Stimulated activated CD8-positive, alpha-beta memory T cell treated with anti-CD3 and anti-CD28 coated beads, Interleukin-15, amount 100 ng/mL, for 4 hours (primary cell): ENCODE results near the gene M1AP.

Experiments
- DNase-seq, 2 donors: peaks; one replicate each; pipeline ENCODE4 v3.0.0-alpha.2; 2020; ENCODE audit warnings: low read depth in 2 of 2

Gene M1AP, protein sequence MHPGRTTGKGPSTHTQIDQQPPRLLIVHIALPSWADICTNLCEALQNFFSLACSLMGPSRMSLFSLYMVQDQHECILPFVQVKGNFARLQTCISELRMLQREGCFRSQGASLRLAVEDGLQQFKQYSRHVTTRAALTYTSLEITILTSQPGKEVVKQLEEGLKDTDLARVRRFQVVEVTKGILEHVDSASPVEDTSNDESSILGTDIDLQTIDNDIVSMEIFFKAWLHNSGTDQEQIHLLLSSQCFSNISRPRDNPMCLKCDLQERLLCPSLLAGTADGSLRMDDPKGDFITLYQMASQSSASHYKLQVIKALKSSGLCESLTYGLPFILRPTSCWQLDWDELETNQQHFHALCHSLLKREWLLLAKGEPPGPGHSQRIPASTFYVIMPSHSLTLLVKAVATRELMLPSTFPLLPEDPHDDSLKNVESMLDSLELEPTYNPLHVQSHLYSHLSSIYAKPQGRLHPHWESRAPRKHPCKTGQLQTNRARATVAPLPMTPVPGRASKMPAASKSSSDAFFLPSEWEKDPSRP

DNA sequence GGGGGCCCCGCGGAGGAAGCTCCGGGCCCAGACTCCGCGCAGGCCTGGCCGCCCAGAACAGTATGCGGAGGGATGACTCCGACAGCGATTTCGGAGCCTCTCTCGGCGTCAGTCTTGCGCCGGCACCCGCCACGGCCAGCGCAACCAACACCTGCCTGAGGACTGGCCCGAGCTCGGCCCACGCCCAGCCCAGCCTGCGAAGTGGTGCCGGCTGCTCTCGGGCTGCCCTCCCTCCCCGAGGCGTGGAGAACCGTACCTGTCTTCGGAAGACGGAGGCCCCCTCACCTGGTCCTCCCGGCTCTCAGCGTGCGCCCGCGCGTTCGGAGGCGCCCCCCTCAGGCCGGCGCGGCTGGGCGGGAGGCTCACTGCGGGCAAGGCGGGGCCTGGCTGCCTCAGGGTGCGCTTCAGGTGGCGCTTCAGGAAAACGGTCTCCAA lies at the start of gene M1AP:
TSS of gene M1AP (minus strand) at position 322 of the 435 bp plus-strand sequence. CDS start 8,055 bp downstream, outside the sequence.
- no peak for DNase-seq

DNA sequence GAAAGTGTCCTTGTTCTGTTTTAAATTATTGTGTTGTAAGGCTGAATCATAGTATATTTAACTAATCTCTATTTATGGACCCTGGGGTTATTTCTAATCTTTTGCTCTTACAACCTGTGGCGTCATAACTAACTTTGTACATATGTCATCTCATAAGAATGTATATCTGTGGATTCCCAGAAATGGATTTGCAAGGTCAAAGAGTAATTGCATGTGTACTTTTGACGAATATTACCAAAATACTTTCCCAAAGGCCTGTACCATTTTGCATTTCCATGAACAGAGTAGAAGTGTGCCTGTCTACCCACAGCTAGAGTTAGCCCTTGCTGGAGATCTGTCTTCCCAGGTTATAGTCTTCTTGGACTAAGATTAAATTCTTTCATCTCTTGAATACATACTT lies 48.7 kb upstream of the M1AP start:
- DNase-seq = no peak

DNA sequence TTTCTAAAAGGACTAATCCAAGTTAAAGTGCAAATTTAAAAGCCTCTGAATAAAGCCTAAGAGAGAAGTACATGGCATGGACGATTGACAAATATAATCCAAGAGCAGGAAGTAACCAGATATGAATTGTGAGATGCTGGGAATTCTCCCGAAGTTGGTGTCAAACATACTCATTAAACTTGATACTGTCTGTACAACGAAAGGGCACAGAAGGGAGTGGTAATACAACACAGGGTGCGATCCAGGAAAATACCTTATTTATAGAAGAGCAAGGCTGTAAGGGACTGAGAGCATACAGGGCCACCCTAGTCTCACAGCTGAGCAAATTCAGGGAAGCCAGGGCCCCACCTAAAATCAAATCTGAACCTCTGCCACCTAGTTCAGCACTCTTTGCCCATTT lies 47.5 kb upstream of the M1AP start:
- no peak for DNase-seq

DNA sequence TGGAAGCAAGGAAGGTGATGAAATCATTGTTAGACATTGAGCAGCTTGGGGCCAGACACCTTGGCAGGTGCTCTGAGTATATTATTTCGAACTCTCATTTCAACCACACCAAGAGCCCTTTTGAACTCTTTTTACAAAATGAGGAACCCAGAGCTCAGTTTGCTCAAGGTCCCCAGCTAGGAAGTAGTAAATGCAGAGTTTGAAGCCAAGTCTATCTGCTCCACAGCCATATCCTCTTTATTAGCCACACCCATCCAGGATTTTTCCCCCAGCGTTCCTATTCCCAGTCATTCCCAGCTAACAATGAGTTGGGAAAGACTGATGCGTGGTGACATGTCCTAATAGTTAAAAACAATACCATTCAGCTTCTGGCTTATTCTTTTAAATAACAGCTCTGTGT lies 46.2 kb upstream of the M1AP start:
- DNase-seq = no peak

DNA sequence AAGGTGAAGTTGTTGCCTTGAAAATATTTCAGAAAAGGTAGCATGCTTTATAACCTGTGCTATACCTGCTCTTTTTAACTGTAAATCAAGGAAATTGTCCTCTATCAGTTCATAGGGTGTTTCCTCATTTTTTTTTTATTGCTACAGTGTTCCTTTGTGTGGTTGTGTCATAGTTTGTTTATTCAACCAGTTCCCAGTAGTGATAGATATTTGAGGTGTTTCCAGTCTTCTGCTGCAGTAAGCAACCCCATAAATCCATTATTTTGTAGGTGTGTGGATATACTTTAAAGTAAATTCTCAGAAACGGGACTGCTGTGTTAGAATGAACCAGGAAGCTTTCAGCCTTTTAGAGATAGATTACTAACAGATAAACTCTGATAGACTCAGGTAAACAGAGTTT lies 45.5 kb upstream of the M1AP start:
- DNase-seq = no peak

DNA sequence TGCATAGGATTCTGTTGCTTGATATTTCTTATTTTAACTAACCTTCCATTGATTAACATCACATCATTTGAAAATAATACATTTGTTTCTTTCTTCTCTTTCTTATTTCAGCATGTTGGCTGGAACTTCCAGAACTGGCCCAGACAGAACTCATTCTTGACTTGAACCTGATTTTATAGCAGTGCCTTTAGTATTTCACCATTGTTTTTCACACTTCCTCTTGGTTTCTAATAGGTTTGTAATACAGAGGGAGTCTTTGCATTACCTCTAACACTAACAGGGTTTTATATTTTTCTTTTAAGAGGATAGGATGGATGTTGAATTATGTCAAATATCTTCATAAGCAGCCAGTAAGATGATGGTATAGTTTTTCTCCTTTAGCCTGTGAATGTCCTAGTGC lies 45.1 kb upstream of the M1AP start:
- DNase-seq = no peak

DNA sequence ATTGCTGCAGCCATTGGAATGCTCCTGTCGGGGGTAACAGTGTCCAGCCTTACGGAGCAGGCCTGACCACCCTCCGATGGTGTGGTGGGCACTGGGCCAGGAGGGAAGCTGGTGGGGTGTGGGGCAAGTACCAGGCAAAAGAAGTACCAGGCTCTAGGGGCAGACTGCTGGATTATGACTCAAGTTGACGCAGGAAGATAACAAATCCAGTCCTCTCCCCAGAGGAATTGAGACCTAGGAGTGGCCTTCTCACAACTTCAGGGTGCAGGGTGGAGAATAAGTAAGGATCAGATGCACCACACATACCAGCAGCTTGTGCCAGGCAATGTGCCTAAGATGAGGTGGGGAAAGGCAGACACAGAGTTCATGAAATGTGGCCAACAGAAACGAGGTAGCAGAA lies 43.8 kb upstream of the M1AP start:
- DNase-seq = no peak

DNA sequence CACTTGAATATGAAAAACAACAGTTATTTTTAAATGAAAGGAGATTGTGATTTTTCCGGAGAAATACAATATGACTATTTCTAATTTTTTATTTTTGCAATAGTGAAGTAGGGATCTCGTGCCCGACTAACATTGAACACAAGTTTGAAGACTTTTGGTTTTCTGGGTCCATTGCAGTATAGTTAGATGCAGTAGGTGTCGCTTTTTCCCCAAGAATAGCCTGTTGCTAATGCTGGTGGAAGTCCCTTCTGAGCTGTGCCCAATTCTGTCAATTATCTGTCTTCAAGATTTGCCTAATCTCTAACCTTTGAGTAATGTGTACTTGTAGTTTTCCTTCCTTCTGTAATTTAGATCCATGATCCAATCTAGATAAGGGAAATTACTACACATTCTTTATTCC lies 42.4 kb upstream of the M1AP start:
- no peak for DNase-seq

DNA sequence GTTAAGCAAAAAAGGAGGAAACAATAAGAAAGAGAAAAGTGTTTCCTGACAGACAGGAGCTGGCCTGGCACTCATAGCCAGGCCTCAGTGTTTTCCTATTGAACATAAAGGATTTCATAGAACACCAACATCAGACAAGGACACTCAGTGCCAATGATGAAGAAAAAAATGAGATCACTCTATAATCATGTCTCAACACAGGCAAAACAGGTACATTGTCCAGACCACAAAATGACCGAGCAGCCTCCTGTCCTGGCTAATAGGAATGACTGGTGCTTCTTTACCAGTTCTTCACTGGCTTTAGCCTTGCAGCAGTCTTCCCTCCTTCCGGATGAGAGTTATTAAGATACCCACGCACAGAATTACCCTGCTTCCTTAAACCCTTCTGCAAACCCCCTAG lies 41.5 kb upstream of the M1AP start:
- no peak for DNase-seq

DNA sequence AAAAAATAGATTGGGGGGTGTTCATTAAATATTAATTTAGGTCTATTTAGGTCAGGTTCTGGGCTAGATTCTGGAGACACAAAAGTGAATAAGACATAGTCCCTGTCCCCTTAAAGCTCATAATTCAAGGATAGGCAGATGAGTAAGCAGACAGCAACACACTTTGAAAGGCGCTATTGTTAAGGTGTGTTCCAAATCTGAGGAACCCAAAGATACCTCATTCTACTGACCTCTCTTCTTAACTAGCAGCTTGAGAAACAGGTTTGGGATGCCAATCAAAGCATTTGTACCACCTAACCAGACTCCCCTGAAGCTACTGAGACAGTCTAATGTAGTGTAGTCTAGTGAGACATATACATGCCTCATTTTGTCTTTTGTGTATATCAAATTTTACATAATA lies 40.8 kb upstream of the M1AP start:
- no peak for DNase-seq

DNA sequence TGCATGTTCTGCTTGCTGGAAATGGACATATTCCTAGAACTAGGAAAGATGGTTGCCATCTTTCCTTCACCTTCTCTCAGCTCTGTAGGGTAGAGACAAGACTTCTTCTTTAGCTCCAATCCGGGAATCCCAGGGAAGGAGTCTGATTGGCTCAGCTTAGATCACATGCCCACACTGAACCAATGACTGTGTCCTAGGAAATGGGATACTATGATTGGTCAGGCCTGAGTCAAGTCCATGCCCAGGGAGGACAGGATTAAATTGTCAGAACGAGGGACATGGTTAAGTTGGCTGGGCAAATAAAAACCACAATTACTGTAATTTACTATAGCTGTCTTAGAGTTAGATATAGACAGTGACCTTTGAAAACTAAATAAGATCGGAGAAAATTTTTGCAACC lies 37.3 kb upstream of the M1AP start:
- no peak for DNase-seq

DNA sequence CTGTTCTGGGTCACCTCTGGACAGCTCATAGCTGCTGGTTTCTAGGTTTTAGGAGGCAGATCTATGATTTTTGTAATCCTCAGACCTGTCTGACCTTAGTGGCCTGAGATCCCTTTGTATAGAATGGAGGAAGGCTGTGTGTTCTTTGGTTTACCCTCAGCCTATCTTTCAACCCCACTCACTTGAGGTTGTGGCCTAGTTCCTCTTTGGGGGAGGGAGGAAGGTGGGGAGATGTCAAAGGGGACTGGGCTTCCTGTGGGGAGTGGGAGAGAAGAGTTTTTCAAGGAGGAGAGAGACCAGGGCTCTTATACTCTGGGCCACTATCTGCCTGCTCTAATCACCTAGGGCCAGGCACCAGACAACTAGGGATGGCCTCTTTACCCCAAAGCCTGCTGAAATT lies 34.4 kb upstream of the M1AP start:
- DNase-seq = no peak

DNA sequence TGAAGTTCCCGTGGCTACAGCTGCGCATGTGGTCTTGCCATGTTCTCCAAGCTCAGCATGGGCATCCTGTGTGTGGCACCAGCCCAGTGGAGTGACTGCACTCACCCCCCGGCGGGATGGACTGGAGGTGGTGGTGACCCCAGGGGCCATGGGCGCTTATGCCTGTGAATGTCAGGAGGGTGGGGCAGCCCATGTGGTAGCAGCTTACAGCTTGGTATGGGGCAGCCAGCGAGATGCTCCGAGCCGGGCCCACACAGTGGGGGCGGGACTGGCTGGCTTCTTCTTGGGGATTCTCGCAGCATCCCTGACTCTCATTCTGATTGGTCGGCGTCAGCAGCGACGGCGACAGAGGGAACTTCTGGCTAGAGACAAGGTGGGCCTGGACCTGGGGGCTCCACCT lies 31.5 kb upstream of the M1AP start:
- DNase-seq = no peak

DNA sequence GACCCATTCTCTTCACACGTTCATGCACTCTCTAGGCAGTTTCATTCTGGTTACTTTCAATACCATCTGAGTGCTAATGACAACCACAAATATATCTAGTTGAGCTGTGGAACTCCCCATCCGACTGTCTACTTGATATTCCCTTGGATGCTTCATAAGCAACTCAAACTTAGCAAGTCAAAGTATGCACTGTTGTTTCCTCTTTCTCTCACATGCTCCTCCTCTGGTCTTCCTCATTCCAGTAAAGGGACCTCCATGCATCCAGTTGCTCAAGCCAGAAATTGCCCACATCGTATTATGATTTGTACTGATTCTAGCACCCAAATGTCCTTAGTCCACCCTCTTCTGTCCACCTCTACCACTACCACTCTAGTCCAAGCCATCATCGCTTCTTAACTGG lies 28.2 kb upstream of the M1AP start:
- DNase-seq = no peak

DNA sequence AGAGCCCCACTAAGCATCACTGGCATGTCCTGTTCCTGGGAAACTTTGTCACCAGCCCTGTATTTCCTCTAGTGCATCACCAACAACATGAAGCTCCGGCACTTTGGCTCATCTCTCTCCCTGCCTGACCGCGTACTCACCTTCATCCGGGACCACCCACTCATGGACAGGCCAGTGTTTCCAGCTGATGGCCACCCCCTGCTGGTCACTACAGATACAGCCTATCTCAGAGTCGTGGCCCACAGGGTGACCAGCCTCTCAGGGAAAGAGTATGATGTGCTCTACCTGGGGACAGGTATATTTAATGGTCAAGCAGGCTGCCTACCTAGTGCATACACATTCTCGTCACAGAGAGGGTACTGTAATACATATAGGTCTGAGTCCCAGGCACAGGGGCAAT lies 27.0 kb upstream of the M1AP start:
- DNase-seq = no peak

DNA sequence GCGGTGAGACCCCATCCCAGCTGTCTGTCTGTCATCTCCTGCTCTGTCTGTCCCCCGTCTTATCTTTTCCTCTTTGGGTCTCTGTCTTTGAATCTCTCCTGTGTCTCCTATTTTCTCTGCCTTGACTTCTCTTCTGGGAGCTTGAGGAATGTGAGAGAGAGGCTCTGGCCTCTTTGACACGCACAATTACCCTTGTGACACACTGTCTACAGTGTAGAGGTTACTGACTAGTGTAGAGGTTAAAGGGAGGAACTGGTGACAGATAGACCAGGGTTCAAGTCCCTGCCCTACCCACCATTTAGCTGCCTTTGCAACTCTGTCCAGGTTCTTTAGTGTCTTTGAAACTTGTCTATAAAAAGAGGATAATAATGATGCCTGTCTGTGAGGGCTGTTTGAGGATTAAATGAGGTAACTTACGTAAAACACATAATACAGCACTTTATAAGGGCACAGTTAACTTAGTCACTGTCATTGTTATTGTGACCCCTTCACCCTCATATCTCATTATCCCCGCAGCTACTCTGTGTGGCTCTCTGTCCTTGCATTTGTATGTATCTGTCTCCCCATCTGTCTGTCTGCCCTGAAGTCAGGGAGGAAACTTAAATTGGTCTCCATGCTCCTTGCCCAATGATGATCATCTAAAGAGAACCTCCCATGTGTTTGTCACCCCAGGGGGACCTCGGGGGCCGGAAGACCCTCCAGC lies 25.8 kb upstream of the M1AP start:
- DNase-seq = no peak

DNA sequence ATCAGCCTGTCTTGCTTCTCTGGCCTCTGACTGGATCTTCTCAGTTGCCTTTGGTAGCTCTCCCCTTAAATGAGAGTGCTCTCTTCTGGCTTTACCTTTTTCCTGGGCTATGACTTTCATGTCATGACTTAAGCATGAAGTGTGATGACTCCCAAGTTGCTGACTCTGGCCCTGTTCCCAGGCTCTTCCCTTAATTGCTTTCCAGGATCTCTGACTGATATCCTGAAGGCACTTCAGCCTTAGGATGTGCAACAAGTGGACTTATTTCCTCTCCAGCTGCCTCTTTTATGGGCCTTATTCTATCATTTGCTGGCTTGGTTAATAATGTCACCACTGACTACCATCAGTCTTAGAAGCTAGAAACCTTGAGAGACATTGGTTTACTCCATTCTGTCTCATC lies 23.3 kb upstream of the M1AP start:
- no peak for DNase-seq

DNA sequence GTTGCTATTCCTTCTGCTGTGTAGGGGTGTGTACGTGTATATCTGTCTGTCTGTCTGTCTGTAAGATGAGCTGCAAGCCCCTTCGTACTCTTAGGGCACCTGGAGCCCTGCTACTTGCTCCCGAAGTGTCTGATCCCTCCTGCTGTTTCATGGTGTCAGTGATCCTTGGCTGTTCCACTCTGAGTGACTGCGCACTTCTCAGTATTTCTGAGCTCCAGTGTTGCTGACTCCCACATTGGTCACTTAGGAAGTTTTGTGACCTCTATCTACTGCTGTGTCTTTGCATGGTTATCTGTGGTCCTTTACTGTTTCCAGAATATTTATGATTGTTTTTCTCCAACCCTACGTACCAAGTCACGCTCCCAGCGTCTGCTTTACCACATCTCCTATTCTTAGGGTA lies 22.1 kb upstream of the M1AP start:
- DNase-seq = no peak

DNA sequence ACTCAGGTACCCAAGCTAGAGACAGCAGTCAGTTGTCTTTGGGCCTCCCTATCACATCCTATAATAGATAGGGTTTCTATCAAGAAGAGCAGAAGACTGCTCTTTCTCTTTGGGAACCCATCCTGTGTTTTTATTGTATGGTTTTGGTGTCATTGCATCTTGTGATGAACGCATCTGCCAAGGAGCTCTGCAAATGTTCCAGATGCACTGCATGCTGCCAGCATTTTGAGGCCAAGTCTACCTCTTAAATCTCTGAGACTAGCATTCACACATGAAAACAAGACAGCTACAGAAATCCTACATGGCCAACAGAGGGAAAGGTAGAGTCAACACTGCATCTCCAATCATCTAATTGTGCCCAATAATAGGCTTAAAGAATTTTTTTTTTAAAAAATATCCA lies 20.0 kb upstream of the M1AP start:
- no peak for DNase-seq

DNA sequence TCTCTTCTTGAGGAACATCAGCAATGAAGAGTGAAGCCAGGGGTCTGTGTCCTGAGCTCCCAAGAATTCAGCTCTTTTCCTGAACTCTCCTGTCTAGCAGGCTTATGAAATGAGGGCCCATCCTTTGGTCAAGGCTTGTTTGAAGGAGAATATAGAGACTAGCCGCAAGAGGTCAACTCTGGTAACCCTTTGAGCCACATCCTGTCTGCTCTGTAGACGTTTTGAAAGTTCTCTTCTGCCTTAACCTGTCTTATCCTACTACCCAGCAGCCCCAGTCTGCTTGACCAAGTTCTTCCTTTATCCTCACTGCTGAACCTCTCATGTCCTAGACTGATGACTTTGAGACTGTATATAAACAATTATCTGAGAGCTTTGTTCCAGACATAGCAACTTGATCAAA lies 11.3 kb upstream of the M1AP start:
- no peak for DNase-seq

DNA sequence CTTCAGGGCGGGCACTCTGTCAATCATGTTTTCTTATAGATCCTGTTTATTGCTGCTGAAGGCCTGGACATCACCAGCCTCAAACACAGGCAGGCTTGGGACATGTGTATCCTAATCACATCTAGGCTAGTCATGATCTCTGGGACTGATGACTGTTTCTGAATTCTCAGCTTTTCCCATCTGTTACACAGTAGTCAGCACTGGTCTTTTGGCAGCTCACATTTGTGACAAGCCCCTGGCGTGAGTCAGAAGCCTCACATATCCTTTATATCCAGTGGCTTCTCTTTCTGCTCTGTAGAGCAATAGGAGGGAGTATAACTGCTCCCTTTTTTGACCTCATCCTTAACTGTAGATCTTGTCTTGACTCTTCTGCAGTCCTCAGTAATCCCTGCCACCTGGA lies 10.4 kb upstream of the M1AP start:
- DNase-seq = no peak

DNA sequence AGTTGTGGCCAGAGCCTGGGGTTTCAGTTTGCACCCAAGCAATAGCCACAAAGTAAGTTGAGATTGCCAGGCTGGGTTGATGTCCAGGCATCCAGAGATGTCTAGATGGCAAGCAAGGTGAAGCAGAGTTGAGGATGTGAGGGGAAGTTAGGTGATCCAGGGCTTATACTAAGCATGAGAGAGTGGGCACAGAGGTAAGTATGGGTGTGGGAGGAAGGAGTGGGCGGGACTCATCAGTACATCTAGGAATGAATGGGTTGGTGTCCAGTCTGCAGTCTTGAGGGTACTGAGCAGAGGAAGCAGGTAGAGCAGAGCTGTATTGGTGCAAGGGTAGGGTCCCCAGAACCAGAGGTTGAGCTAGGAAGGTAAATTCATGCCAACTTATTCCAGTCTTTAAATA lies 7.4 kb upstream of the M1AP start:
- no peak for DNase-seq
